G401.6 (cell line): Measurements from ENCODE around the gene BMPR2.
"Not testable (repeated sequence)": the region's sequence is repeated elsewhere in the genome, so short reads cannot be mapped to it uniquely, and the experiment has no call there.

Source experiments
- FAIRE-seq: peaks from 2 replicates; lab custom pipeline; 2012; peaks lifted over from hg19 to GRCh38; lab: Jason Lieb, UNC

BMPR2 gene

GRCh38 chr2:202375609-202376408, at the start of gene BMPR2:
BMPR2 (plus strand) TSS chr2:202376327; CDS start chr2:202377475, 1,148 bp downstream.
- no peak for FAIRE-seq

DNA sequence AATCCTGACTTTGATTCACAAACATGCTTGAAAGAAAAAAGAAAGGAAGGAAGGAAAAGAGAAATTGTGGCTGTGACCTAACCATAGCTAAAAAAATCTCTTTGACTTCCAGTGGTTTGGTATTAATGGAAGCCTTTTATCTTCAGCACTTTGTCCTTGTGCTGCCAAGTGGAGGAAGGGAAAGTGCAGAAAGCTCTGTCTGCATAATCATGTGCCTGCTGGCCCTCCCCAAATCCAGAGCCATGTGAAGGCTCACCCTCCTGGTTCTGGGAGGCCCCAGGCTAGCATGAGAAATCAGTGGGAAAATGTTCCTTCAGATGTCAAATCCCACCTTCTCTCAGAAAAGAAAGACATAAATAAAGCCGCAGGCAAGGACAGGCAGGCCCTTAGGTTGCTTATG, 48.3 kb upstream of the BMPR2 start:
- no peak for FAIRE-seq

DNA sequence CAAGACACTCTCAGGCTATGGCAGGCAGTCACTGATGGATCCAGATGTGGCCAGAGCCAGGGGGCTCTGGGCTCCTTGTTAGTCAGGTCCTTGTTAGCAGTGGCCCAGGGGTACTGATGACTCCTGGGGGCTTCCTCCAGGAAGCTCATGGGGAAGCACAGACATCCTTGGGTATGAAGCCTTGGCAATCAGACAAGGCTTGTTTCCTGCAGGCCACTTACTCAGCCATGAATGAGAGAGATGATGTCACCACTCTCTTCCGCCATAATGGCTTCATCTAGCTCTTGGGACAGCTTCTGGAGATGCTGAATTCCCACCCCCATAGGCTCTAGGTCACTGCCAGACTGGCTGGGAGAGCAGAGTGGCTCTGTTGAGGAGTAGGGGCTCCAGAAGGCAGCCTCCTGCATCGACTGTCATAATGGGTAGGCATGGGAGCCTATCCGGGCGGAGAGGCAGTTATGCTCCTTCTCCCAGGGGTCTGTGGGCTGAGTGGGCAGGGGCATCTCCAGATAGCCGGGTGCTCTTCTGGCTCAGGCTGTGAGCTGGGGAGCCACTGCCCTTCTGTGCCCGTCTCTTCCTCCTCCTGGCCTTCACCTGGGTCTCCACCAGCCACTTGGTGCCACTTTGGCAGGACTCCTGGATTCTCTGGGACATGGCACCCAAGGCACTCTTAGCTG, 40.2 kb upstream of the BMPR2 start:
- no peak for FAIRE-seq

- FAIRE-seq: no peak
These were observed 39.0 kb upstream of the BMPR2 start for GRCh38 chr2:202337151-202337550.

GRCh38 chr2:202337706-202338346, 38.3 kb upstream of the BMPR2 start:
- no peak for FAIRE-seq

GRCh38 chr2:202339071-202339870, 36.9 kb upstream of the BMPR2 start:
- FAIRE-seq: no peak

DNA sequence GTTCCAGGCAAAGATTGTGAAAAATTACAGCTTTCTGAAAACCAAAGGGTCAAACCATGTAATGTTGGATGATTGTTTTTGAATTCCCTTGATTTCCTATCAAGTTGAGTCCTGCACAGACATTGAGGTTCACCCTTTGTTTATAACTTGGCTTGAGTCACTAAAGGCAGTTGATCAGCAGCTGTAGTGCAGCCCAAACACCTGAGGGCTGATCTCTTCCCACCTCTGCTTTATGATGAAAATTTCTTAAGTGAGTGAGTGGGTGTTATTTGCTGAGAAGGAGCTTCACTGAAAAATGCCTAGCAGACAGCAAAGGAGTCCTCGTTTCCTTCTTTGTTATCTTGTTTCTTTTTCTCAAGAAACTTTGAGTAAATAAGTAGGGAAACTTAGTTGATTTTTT, 31.9 kb upstream of the BMPR2 start:
- FAIRE-seq: no peak

DNA sequence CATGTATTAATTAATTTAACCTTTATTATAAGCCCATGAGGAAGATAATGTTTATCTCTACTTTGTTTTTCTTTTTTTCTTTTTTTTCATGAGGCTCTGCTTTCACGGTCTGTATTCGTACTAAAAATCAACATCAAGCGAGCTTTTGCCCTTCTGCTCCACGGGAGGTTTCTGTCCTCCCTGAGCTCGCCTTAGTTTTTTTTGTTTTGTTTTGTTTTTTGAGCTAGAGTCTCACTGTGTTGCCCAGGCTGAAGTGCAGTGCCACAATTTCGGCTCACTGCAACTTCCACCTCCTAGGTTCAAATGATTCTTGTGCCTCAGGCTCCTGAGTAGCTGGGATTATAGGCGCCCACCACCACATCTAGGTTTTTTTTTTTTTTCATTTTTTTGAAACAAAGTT, 29.9 kb upstream of the BMPR2 start:
- no peak for FAIRE-seq

GRCh38 chr2:202353430-202353829, 22.7 kb upstream of the BMPR2 start:
- no peak for FAIRE-seq

GRCh38 chr2:202355993-202356505, 20.1 kb upstream of the BMPR2 start:
- no peak for FAIRE-seq

DNA sequence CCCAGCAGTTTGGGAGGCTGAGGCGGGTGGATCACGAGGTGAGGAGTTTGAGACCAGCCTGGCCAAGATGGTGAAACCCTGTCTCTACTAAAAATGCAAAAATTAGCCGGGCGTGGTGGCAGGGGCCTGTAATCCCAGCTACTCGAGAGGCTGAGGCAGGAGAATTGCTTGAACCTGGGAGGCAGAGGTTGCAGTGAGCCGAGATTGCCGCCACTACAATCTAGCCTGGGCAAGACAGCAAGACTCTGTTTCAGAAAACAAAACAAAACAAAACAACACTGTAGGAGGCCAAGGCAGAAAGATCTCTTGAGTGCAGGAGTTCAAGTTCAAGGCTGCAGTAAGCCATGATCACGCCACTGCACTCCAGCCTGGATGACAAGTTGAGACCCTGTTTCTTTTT, 17.2 kb upstream of the BMPR2 start:
- not testable (repeated sequence) for FAIRE-seq

- FAIRE-seq: no peak
These were observed 15.5 kb upstream of the BMPR2 start for GRCh38 chr2:202360646-202361045.

DNA sequence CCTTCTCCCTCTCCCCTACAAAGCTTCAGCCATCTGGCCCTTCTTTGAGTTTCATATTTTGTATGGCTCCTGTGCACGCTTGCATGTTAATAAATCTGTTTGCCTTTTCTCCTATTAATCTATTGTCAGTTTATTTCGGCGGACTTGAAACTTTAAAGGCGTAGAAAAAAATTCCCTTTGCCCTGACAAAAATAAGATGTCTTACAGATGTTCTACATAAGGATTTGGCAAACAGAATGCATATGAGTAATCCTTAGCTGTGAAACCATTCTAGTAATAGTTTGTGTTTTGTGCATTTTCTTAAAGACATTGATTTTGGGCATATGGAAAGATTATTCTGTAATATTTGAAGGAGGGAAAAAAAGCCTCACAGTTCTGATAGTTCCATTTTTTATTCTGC, 15.0 kb upstream of the BMPR2 start:
- no peak for FAIRE-seq

DNA sequence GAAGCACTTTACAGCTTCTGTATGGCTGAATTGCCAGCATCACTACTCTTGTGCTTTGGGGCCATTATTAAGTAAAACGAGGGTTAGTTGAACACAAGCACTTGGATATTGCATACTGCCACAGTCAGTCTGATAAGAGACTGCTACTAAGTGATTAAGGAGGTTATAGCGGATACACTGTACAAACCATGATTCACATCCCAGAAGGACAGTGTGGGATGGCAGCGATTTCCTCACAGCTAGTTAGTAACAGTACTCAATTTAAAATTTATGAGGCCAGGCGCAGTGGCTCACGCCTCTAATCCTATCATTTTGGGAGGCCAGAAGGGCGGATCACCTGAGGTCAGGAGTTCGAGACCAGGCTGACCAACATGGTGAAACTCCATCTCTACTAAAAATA, 2.6 kb upstream of the BMPR2 start:
- no peak for FAIRE-seq

- FAIRE-seq: not testable (repeated sequence)
These were observed 1.7 kb upstream of the BMPR2 start for GRCh38 chr2:202374383-202374782.

DNA sequence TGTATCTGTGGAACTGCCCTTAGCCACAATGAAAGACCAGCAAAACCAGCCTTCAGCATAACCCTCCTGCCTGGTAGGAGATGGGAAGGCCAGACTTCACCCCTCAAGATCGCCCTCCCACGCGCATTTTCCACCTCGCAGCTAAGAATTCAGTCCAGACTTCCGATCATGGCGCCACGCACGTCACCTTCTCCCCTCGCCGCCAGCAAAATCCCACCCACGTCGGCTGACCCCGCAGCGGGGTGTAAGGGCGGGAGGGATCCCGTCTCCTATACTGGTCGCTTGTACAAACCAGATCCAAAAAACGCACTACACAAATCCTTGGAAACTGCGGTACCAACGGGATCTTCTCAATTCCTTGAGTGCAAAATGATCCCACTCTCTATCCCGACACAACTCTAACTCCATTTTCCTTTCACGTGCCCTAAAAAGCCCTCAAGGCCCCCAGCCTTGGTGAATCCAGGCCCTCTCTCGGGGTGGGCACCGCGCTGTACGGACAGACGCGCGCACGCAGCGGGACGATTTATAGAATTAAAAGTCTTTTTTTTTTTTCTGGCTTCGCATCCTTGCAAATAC, 1.0 kb upstream of the BMPR2 start:
- FAIRE-seq: no peak

DNA sequence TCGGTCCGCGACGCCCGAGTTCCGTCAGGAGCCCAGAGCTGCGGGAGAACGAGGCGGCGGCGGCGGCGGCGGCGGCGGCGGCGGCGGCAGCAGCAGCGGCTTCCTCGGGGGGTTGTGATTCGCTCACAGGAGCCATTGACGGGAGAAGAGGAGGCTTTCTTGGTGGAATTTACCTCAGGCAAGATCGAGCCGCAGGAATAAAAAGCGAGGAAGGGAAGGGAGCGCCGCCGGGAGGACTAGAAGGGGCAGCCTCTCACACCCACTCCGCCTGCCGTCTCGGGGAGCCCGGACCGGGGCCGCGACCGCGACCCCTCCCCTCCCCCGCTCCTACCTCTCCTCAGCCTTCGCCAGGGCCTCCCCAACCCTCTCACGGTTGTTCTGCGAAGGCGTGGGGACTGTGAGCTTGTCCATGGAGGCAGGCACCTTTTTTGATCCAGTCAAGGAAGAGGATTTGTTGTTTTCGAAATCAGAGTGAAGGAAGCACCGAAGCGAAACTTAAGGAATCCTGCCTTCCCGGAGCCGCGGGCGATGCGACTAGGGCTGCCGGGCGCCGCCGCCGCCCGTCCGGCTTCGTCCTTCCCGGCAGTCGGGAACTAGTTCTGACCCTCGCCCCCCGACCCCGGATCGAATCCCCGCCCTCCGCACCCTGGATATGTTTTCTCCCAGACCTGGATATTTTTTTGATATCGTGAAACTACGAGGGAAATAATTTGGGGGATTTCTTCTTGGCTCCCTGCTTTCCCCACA, 506 bp downstream of the BMPR2 start:
- FAIRE-seq: no peak

- FAIRE-seq: no peak
These were observed 1.2 kb downstream of the BMPR2 start for GRCh38 chr2:202377207-202377761.

- FAIRE-seq: no peak
These were observed 1.9 kb downstream of the BMPR2 start for GRCh38 chr2:202378001-202378400.

DNA sequence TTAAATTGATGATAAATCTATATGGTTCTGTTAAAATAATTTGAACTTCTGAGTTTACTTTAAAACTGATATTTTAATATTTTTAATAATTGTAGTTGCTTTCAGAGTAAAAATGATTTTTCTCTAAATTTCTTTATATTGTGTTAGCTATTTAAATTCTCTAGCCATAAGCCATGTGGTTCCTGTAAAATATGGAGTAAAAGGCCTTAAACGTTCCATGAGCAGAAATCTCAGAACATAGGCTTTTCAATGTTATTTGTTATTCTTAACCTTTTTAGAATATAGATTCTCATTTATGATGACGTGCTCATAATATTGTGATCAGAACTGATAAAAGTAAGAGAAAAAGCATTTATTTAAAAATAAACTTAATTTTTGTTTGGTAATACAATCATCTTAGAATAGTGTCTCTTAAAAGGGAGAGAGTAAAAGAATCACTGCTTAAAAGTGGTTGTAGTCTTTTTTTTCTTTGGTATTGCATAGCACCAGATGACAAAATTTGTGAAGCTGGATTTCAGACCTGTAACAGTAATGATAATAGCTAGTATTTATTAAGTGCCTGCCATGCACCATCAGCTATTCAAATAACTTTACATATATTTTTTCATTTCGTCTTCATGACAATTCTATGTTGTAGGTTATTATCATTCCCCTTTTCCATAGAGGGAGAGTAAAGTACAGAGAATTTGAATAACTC, 2.7 kb downstream of the BMPR2 start:
- FAIRE-seq: peak; percentile 84
